Measurements from ENCODE around the gene CNTNAP4.

Gene CNTNAP4

GRCh38 chr16:76386784-76387183, 109.6 kb downstream of the CNTNAP4 start:
- DNase-seq (ENCODE audit: extremely low spot score) = no peak
- ChIA-PET CTCF (no interaction called here), POLR2A (no interaction called here)
- no peak for TF ChIP-seq ARNT (IDR thresholded peaks at IDR 0.05)
- no peak for TF ChIP-seq NFRKB (IDR thresholded peaks at IDR 0.05)
- no peak for TF ChIP-seq FOXK2 (IDR thresholded peaks at IDR 0.05)
- TF ChIP-seq BHLHE40 (IDR thresholded peaks at IDR 0.05; ENCODE audit: borderline replicate concordance) = no peak
- no peak for TF ChIP-seq HDGF (IDR thresholded peaks at IDR 0.05; ENCODE audit: borderline replicate concordance)
- TF ChIP-seq FOXM1 (IDR thresholded peaks at IDR 0.05; ENCODE audit: borderline replicate concordance) = no peak
- TF ChIP-seq SUZ12 (IDR thresholded peaks at IDR 0.05) = no peak
- no peak for TF ChIP-seq PKNOX1 (IDR thresholded peaks at IDR 0.05)
- no peak for TF ChIP-seq SP1 (IDR thresholded peaks at IDR 0.05)
- TF ChIP-seq TARDBP (IDR thresholded peaks at IDR 0.05) = no peak
- TF ChIP-seq CTBP1 (IDR thresholded peaks at IDR 0.05; ENCODE audit: borderline replicate concordance) = no peak
- TF ChIP-seq ZNF384 (IDR thresholded peaks at IDR 0.05) = no peak
- TF ChIP-seq LEF1 (IDR thresholded peaks at IDR 0.05; ENCODE audit: borderline replicate concordance) = no peak
- no peak for TF ChIP-seq FOXA1 (IDR thresholded peaks at IDR 0.05)
- no peak for TF ChIP-seq ELF4 (IDR thresholded peaks at IDR 0.05)
- no peak for TF ChIP-seq L3MBTL2 (conservative IDR thresholded peaks at IDR 0.05)

- CTCF ChIA-PET = no interaction called here
- POLR2A ChIA-PET = no interaction called here
- TF ChIP-seq LEF1 (IDR thresholded peaks at IDR 0.05; ENCODE audit: borderline replicate concordance) = no peak
- no peak for TF ChIP-seq FOXK2 (IDR thresholded peaks at IDR 0.05)
- no peak for TF ChIP-seq SUZ12 (IDR thresholded peaks at IDR 0.05)
- TF ChIP-seq PKNOX1 (IDR thresholded peaks at IDR 0.05) = no peak
- TF ChIP-seq FOXM1 (IDR thresholded peaks at IDR 0.05; ENCODE audit: borderline replicate concordance) = no peak
- TF ChIP-seq NFRKB (IDR thresholded peaks at IDR 0.05) = no peak
- TF ChIP-seq FOXA1 (IDR thresholded peaks at IDR 0.05) = no peak
- TF ChIP-seq SP1 (IDR thresholded peaks at IDR 0.05) = no peak
- no peak for TF ChIP-seq ELF4 (IDR thresholded peaks at IDR 0.05)
- TF ChIP-seq CTBP1 (IDR thresholded peaks at IDR 0.05; ENCODE audit: borderline replicate concordance) = no peak
- no peak for DNase-seq (ENCODE audit: extremely low spot score)
These were observed 110.8 kb downstream of the CNTNAP4 start for GRCh38 chr16:76387994-76388393.

GRCh38 chr16:76389126-76389525, 111.9 kb downstream of the CNTNAP4 start:
- TF ChIP-seq FOXK2 (IDR thresholded peaks at IDR 0.05) (no peak), L3MBTL2 (conservative IDR thresholded peaks at IDR 0.05) (no peak), TARDBP (IDR thresholded peaks at IDR 0.05) (no peak), HDGF (IDR thresholded peaks at IDR 0.05; ENCODE audit: borderline replicate concordance) (no peak), CTBP1 (IDR thresholded peaks at IDR 0.05; ENCODE audit: borderline replicate concordance) (no peak), BHLHE40 (IDR thresholded peaks at IDR 0.05; ENCODE audit: borderline replicate concordance) (no peak), FOXM1 (IDR thresholded peaks at IDR 0.05; ENCODE audit: borderline replicate concordance) (no peak), SUZ12 (IDR thresholded peaks at IDR 0.05) (no peak), ELF4 (IDR thresholded peaks at IDR 0.05) (no peak), PKNOX1 (IDR thresholded peaks at IDR 0.05) (no peak), ARNT (IDR thresholded peaks at IDR 0.05) (no peak), SP1 (IDR thresholded peaks at IDR 0.05) (no peak)
- ChIA-PET POLR2A (no interaction called here), CTCF (no interaction called here)
- no peak for DNase-seq (ENCODE audit: extremely low spot score)

- no peak for DNase-seq (ENCODE audit: extremely low spot score)
- no peak for TF ChIP-seq SP1 (IDR thresholded peaks at IDR 0.05)
- TF ChIP-seq NFRKB (IDR thresholded peaks at IDR 0.05) = no peak
- TF ChIP-seq SUZ12 (IDR thresholded peaks at IDR 0.05) = no peak
- TF ChIP-seq FOXM1 (IDR thresholded peaks at IDR 0.05; ENCODE audit: borderline replicate concordance) = no peak
- TF ChIP-seq PKNOX1 (IDR thresholded peaks at IDR 0.05) = no peak
- no peak for TF ChIP-seq TARDBP (IDR thresholded peaks at IDR 0.05)
- TF ChIP-seq FOXK2 (IDR thresholded peaks at IDR 0.05) = no peak
- no peak for TF ChIP-seq BHLHE40 (IDR thresholded peaks at IDR 0.05; ENCODE audit: borderline replicate concordance)
- TF ChIP-seq CTBP1 (IDR thresholded peaks at IDR 0.05; ENCODE audit: borderline replicate concordance) = no peak
- TF ChIP-seq LEF1 (IDR thresholded peaks at IDR 0.05; ENCODE audit: borderline replicate concordance) = no peak
- no peak for TF ChIP-seq HDGF (IDR thresholded peaks at IDR 0.05; ENCODE audit: borderline replicate concordance)
- TF ChIP-seq L3MBTL2 (conservative IDR thresholded peaks at IDR 0.05) = no peak
- TF ChIP-seq ELF4 (IDR thresholded peaks at IDR 0.05) = no peak
- no peak for TF ChIP-seq ZNF384 (IDR thresholded peaks at IDR 0.05)
- TF ChIP-seq FOXA1 (IDR thresholded peaks at IDR 0.05) = no peak
- TF ChIP-seq ARNT (IDR thresholded peaks at IDR 0.05) = no peak
- CTCF ChIA-PET = no interaction called here
- POLR2A ChIA-PET = no interaction called here
These were observed 113.3 kb downstream of the CNTNAP4 start for GRCh38 chr16:76390476-76390875.

GRCh38 chr16:76396977-76397376, 119.8 kb downstream of the CNTNAP4 start:
- CTCF ChIA-PET = no interaction called here
- TF ChIP-seq SUZ12 (IDR thresholded peaks at IDR 0.05) = no peak
- no peak for TF ChIP-seq CTBP1 (IDR thresholded peaks at IDR 0.05; ENCODE audit: borderline replicate concordance)
- TF ChIP-seq ARNT (IDR thresholded peaks at IDR 0.05) = no peak
- TF ChIP-seq FOXK2 (IDR thresholded peaks at IDR 0.05) = no peak
- no peak for TF ChIP-seq NFRKB (IDR thresholded peaks at IDR 0.05)
- no peak for TF ChIP-seq PKNOX1 (IDR thresholded peaks at IDR 0.05)
- no peak for TF ChIP-seq BHLHE40 (IDR thresholded peaks at IDR 0.05; ENCODE audit: borderline replicate concordance)
- TF ChIP-seq ZNF384 (IDR thresholded peaks at IDR 0.05) = no peak
- TF ChIP-seq FOXM1 (IDR thresholded peaks at IDR 0.05; ENCODE audit: borderline replicate concordance) = no peak
- no peak for TF ChIP-seq ELF4 (IDR thresholded peaks at IDR 0.05)
- no peak for TF ChIP-seq TARDBP (IDR thresholded peaks at IDR 0.05)
- no peak for TF ChIP-seq LEF1 (IDR thresholded peaks at IDR 0.05; ENCODE audit: borderline replicate concordance)
- TF ChIP-seq FOXA1 (IDR thresholded peaks at IDR 0.05) = no peak
- no peak for TF ChIP-seq L3MBTL2 (conservative IDR thresholded peaks at IDR 0.05)
- TF ChIP-seq SP1 (IDR thresholded peaks at IDR 0.05) = no peak
- TF ChIP-seq HDGF (IDR thresholded peaks at IDR 0.05; ENCODE audit: borderline replicate concordance) = no peak
- no peak for DNase-seq (ENCODE audit: extremely low spot score)
- POLR2A ChIA-PET = no interaction called here
